A172 (cell line): Measurements from ENCODE around the gene ALX4. TPM values are rescaled to one million over a fixed set of nuclear protein-coding genes. Genes with fewer than 3 reads are reported as not detected.

Experiments
- DNase-seq: peaks from one replicate; pipeline ENCODE4 v3.0.0-alpha.2; 2015; ENCODE audit warnings: low spot score
- total RNA-seq: library from RNA; depleted of rRNA; stranded (reverse); fragments of >200 nt; shearing (Covaris generic); gene quantifications from 2 replicates; pipeline ENCODE4 v1.2.3, GENCODE V29; 2014

The ALX4 gene
- total RNA-seq, 1 experiment from 2014 or later = 3.9 TPM

DNA sequence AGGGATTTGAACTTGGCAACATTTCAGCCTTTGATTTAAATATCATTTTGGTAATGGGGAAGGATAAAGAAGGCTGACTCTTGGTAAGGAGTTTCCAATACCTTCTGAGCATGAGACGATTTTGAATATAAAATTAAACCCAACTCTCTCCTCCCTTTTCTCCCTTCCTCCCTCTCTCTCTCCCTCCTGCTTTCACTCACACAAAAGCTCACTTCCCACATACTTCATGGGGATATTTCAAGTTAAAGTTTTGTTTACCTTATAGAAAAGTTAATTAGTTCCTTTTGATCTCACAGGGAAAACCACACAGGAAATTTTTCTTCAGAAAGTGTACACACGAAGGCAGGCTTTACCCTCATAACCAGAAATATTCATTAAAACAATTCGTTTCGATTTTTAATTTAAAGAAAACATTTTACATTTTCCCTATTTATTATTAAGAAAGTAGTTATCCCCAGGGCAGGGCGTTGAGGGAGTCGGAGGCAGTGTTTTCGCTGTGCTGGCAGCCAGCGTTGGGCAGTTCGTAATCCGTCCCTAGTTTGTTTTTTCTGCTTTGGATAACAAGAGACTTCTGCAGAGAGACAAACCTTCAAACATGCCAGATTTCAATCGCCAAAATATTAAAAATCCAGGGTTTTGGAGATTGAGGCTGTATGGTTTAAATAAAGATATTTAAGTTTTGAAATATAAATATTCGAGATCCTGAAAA, 25.3 kb upstream of the ALX4 start:
- no peak for DNase-seq

DNA sequence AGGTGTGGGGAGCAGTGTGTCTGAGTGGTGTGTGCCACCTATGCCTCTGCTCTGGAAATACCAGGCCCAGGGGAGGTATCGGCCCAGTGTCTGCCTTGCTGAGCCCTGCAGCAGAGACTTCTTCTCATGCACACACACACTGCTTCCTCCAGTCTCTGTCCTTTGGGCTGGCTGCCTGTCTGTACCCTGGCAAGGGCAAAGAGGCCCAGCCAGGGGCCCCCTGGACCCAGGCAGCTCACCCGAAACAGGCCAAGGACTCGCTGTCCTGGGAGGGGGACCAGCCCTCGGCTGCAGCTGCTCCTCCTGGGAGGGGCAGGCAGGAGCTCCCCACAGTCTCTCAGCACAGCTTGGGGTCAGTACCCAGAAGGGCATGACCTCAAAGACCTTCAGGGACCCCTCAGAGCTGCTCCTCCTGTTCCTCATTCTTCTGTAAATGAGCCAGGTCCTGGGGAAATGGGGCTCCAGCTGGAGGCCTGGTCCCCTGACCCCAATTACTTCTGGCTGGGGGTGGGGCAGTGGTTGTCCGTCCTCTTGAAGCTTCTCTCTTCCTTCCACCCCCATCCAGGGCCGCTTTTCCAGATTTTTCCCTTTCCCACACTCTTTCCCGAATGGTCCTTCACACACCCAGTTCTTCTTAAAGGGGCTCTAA, 24.5 kb upstream of the ALX4 start:
- no peak for DNase-seq

DNA sequence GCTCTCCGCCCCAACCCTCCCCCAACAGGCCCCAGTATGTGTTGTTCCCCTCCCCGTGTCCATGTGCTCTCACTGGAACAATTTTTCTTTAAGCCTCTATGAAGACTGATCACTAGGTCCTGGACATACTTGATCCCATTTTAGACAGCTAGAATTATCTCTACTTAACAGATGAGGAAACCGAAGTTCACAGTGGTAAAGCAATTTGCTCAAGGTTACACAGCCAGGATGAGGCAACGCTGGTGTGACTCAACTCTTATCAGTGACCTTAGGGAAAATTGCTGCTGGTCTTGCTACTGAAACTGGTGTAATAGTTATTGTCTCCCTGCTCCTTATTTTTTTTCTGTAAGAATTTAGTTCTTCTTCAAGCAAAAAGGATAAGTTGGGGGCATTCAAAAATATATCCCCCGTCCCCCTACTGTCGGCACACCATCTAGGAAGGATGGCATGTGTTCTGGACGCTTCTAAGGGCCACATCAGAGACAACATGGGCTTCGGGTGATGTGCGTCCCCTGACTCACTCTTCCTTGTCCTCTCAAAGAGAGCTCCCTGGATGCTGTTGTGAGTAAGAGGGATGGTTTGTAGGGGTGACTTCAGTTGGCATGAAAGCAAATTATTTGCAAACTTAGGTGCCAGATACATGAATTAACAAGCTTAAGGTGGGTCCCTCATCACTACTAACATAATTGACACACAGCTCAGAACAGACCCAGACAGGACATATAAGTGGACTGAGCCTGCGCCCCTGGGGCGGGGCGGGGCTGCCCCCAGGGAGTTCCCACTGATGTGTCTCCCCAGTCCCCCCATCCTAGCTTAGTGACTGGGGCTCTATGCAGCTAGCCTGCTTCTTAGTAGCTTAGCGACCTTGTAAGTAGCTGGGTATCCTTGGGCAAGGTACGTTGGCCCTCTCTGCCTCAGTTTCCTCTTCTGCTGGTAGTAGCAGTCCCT, 23.6 kb upstream of the ALX4 start:
- peak; percentile 84 for DNase-seq

DNA sequence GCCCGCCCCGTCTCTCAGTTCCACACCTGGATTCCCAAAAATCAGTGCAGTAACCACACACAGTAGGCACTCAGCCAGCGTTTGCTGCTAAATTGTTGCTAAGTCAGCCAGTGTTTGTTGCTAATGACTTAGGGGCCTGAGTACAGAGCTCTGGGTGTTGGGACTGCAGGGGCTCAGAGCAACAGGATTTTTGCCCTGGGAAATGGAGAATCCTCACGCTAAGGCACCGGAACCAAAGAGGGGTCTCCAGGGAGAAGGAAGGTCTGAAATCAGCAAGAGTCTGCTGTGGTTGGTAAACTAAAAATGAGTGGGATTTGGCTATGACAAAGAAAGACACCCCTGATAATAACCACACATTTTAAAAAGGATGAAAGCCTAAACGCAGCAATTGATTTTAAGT, 22.7 kb upstream of the ALX4 start:
- DNase-seq = no peak

DNA sequence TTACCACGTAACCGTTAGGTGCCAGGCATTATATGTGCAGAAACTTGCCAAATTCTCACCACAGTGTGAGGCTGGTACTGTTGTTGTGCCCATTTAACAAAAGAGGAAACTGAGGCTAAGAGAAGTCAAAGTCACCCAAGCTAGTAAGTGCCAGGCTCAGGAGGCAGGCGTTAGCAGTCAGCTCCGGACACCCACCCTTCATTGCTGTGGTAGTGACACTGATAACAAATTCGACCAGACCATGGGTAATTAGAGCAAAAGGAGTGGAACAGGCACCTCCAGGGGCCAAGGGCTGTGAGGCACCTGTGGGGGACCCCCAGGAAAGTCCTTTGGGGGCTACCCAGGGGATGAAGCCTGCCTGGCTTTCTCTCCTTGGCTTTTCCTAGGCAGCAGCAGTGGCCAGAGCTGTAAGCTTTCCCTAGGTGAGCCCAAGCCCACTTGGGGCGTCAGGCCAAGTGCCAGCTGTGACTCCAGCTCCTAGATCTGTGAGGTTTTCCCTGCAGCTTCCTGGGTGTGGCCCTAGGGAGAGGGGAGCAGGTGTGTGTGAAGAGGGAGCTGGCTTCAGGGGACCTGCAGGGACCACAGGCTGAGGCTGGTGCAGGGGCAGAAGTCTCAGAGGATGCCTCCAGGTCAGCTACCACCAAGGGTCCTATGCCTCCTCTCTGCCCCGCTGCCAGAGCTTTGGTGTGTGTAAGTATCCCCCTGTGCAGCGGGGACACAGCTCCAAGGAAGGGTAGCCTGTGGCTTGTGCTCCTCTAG, 19.7 kb upstream of the ALX4 start:
- DNase-seq = no peak

DNA sequence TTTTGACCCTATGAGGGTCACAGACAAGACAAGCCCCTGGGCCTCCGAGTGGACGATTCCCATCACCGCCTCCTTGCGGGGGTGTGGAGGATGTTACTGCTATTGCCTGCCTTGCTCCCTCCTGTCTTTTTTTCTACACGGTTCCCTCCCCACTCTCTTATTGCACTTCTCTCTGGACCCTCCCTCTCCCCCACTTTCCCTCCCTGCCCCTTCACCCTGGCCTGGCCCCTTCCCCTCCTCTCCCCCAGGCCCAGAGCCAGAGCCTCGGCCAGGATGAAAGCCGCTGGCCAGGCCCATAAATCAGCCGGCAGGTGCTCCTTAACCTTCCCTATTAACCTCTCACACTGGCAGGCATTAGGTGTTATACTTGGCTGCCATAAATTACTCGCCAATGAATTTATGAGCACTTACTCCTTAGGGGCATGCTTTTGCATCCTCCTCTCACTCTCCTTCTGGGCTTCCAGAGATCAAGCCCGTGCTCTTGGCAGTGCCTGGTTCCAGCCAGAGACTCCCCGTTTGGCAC, 18.3 kb upstream of the ALX4 start:
- no peak for DNase-seq

DNA sequence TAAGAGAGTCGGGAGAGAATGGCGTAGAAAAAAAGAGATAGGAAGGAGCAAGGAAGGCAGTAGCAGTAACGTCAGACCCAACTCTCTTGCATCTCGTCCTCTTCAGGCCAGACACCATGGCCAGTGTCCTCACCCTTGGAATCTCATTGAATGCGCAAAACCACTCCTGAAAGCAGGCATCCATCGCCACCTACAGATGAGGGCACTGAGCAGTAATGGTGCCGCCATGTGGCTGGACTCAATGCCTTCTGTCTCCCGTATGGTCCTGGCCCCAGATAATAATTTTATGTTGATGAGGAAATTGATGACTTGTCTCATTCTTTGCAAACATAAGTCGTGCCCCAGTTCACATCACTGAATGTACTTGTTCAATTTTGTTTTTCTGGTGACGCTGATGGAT, 17.8 kb upstream of the ALX4 start:
- DNase-seq = no peak

DNA sequence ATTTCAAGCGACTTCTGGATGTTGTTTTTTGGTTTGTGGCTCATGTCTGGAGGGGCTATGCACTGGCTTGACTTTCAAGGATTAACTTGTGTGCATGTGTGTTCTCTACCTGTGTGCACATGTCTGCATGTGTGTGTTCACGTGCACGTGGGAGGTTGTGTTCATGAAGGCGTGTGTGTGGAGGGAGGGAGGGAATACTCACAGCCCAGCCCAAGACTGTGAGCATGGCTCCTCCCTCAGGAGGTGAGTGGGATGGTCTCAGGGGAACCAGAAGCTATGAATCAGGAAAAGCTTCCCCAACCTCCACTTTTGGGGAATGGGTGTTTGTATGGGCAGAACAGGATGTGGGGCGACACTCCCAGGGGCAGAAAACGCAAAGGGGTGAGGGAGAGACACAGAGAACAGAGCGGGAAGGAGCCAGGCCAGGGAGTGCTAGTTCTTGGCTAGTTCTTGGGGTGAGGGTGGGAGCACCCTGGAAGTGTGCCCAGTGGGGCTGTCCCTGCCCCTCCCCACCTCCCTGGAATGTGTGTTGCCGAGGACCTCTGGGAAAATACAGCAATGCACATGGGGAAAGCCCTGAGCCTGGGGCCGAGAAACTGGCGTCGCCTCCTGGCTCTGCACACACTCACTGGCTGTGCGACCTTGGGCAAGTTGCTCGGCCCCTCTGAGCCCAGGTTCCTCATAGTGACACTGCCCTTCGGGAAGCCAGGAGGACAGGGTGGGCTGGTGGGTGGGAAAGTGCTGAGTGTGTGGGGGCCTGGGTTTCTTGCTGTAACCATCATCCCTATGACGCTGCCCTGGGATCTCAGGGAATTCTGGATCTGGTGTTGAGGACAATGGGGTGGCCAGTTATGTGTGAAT, 16.9 kb upstream of the ALX4 start:
- DNase-seq = no peak

DNA sequence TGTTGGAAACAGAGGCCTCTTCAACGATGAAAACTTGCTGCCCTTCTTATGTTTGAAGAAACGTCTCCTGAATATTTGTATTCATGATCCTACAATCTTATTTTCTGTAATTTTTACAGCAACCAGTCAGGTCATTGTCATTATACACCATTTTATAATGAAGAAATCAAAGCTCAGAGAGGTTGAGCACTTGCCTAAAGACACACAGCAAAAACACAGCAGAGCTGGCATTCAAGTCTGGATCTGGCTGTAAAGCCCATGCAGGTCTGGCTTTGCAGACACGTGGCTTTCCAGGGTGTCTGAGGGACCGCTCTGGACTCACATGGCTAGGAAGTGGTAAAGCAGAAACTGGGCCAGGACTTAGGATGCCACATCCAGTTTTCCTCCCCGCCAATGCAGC, 15.8 kb upstream of the ALX4 start:
- DNase-seq = no peak

DNA sequence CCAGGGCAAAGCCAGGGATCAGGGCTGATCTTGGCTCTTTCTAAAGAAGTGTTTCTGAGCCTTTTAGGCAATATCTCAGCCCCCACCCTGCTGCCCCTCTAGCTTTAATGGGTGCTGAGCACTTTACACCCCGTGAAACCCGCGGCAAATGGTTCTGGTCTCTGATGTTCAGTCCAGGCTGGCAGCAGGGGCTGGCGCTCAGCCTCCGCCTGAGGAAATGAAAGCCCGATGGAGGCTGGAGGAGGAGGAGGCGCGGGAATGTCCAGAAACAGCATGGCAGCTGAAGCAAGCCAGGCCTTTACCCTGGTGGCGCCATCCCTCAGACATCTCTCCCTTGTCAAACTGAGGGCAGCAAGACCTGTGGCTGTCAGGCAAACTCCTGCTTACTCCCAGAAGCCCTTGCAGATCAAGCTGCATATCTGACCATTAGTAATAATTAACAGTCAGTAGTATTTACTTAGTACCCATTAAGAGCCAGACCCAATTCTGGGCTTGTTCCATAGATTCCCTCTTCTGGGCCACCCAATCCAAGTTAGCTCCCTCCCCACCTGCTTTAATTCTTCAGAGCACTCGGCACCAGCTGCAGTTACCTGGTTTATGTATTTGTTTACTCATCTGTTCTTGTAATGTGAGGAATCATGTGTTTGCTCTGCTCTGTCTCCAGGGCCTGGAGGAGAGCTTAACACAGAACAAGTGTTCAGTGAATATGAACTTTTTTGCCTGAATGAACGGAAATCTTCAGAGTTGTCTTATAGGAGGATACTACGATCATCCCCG, 15.0 kb upstream of the ALX4 start:
- DNase-seq = no peak

DNA sequence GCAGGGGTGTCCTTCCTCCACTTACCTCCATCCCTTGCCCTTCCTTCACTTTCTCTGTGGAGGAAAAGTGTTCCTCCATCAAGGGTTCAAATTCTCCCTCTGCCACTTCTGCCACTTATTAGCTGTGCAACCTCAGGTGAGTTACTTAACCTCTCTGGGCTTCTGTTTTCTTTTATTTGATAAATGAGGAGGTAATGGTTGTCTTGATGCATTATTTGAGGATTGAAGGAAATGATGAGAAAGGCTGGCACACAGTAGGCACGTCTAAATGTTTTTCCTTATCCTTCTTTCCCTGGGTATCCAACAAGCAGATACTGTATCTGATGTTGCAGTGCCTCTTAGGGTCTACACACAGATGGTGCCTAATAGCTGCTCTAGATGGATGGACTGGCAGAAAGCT, 14.3 kb upstream of the ALX4 start:
- no peak for DNase-seq

DNA sequence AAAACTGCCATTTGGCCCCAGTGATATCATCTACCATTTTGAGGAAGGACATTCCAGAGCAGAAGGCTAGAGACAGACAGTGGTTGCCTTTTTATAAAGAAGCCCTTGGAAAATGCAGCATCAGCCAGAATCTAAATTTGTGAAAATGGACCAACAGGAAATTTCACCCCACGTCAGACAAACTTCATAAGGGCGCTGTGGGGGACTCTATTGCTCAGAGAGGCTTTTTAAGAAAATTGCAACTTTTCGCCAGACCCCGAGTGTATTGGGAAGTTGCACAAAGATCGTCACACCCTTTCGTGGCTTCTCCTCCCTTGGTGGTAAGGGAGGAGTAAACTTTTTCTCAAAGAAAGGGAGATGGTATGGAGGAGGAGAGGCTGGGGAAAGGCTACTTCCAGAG, 12.3 kb upstream of the ALX4 start:
- no peak for DNase-seq

DNA sequence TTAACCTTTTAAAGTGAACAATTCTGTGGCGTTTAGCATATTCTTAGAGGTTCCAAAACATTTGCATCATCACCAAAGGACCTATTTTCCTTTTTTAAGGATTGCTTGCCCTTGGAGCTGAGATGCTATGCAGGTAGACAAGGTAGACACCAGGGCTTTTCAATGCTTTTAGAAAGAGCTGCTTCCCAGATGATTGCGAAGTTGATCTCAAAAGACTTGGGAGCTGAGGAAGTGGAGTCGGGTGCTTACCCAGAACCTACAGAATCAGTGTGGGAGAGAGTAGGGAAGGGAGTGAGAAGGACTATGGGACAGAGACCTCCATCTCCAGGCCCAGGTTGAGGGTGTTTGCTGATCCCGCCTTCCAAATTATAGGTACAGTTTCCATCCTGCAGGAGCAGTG, 11.1 kb upstream of the ALX4 start:
- DNase-seq = no peak

DNA sequence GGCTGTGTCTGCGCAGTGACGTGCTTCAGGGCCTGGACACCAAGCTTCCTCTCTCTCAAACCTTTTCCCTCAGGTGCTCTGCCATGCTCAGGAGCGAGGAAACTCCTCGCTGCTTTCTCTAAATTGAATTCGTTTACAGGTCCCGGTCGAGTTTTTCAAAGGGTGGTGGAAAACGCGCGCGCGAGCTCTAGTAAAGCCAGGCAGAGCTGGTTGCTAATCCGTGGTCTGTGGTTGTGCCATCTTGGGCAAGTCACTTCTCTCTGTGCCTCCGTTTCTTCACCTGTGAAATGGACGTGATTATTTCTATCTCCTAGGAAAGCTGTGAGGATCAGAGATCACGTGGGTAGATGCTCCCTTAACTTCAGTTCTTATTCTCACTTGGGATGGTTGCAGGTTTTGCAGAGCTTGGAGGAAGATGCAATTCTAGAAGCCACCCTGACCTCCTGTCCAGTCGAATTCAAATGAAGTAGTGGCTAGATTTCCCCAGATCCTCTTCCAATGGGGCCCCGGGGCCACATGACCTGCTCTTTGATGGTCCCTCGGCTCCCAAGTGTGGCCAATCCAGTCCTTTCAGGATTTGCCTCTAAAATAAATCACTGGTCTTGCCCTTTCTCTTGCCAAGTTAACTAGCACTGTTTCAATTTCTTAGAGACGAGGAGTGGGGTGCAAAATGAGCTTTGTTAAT, 10.5 kb upstream of the ALX4 start:
- no peak for DNase-seq

DNA sequence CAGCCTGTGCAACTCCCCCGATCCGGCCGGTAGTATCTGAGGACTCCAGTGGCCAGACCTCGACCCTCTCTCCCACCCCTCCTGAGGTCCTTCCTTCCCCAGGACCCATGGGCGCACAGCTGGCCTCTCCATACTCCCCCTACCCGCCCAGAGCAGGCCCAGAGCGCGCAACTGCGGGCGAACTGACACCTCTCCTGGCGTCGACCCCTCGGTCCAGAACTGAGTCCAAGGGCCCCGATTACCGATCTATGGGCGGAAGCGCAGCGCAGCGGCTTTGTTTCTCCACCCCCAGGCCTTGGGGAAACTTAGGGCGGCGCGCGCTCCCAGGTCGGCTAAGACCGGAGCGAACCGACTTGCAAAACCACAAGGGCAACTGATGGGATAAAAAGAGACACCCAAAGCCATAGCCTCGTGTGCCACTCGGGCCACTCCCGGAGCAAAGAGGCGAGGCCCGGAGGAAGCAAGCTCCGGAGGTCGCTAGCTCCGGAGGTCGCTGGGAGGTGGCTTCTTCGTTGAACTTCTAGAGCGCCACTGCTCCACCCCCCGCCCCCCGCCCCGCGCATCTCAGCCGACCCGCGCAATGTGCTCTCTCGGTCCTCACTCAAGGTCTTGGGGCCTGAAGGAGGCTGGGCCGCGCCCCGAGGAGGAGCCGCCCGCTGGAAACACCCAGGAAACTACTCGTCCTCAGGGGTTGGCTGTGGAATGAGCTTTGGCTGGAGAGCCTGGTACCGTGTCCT, 9.8 kb upstream of the ALX4 start:
- DNase-seq = no peak

DNA sequence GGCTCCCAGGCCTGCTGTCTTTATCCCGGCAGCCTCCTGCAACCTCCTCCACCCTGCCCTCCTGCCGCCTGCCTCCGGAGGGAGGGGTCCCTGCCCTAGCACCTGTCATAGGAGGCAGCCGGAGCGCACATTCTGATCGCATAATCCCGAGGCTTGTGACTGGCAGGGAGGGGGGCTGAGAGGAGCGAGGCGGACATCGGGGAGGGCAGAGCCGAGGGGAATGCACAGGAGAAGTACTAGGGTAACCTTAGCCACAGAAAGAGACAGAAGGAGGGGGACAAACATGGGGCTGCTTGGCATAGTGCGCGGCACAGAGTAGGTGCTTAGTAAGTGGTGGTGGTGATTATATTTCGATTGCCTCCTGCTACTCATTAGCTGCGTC, 9.2 kb upstream of the ALX4 start:
- DNase-seq = no peak

DNA sequence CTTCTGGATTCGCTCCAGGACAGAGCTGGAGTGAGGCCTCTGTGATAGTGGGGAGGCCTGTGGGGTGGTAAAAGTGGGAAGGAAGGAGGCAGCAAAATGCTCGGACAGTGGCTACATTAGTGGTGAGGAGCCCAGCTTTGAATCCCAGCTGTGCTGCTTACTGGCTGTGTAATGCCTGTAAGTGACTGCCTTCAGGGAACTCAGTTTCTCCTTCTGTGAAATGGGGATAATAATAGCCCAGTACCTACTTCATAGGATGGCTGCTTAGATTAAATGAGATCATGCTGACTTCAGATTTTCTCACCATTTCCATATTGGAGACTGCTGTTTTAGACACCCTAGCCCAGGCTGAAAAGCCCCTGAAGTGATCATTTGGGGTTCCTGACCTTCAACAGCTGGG, 8.4 kb upstream of the ALX4 start:
- no peak for DNase-seq

DNA sequence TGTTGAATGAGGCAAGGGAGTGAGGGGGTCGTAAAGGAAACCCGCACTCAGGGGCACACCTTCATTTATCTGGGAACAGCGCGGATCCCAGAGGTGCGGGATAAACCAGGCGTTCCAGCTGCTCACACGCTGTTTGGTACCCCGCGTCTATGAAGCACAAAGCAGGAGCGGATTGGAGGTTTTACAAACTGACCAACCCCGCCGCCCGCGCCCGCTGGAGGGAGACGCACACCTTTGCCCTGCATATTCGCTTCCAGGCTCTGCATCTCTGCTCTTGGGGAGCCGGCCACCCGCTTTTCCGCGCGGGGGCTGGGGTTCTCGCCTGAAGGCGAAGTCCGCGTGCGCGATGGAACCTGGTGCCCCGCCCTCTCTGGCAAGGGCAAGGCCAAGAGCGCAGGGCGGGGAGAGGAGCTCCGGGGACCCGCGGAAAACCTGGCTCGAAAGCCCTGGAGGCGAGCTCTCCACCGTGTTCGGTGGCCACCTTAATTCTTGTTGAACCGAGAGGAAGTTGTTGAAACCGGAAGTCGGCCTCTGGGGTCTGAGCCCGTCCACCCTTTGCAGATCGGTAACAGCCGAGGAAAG, 6.8 kb upstream of the ALX4 start:
- no peak for DNase-seq
